NCI-H345 treated with DMSO at 0.1 percent for 48 hours (cell line): ENCODE results near the gene PCYOX1L.

Experiments used
- DNase-seq: peaks from one replicate; lab custom pipeline; 2025; ENCODE audit not compliant: unreplicated experiment; lab: John Stamatoyannopoulos, UW

The PCYOX1L gene

DNA sequence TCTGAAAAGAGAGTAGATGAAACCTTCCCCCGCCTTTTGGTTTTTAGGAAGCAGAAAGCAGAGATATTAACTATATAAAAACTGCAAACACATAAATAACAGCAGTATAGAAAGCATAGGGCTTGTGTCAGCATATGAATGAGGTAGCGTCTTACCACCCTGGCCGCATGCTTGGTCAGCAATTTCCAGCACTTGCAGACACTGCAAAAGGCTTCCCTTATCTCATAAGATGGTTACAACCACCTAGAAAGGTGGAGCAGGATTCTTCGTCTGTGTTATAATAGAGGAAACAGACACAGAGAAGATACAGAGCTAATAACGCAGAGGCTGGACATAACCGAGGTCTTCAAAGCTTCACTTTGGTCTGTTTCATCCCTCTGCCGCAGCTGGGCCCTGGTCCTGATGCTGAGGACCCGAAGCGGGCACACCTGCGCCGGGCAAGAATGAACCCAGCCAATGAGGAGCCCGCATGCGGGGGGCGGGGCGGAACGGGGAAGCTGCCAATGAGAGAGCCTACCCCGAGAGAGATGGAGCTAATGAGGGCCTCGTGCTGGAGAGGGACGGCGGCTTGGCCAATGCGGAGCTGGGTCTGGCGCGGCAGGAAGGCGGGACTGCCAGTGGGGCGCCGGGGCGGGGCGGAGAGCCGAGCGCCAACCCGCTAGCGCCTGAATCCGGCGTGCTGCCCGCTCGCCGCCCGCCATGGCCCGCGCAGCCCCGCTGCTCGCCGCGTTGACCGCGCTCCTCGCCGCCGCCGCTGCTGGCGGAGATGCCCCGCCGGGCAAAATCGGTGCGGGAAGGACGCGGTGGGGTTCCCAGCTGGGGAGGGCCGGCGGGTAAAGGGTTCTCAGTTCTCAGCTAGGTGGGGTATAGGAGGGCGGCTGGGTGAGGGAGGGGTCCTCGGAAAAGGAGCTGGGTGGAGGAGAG, at the start of gene PCYOX1L:
Gene PCYOX1L (plus strand): TSS at position 677 of the 924 bp plus-strand sequence. CDS start 23 bp downstream, at position 700.
- peak; percentile 95 for DNase-seq

DNA sequence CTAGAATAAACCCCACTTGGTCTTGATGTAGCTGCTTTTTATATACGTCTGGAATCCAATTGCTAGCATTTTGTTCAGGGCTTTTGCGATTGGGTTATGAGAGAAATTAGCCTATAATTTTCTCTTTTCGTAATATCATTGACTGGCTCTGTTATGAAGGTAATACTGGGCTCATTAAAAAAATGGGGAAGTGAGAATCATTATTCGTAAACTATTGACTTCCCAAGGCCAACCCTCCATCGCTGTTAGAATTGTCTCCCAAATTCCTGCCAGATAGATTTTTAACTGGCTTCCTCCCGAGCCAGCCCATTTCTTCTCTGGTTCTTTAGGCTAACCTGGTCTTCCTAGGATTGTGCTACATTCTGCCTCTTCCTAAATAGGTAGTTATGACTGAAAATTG, 48.5 kb upstream of the PCYOX1L start:
- DNase-seq: no peak

- no peak for DNase-seq
These were observed 47.4 kb upstream of the PCYOX1L start for GRCh38 chr5:149310488-149310887.

DNA sequence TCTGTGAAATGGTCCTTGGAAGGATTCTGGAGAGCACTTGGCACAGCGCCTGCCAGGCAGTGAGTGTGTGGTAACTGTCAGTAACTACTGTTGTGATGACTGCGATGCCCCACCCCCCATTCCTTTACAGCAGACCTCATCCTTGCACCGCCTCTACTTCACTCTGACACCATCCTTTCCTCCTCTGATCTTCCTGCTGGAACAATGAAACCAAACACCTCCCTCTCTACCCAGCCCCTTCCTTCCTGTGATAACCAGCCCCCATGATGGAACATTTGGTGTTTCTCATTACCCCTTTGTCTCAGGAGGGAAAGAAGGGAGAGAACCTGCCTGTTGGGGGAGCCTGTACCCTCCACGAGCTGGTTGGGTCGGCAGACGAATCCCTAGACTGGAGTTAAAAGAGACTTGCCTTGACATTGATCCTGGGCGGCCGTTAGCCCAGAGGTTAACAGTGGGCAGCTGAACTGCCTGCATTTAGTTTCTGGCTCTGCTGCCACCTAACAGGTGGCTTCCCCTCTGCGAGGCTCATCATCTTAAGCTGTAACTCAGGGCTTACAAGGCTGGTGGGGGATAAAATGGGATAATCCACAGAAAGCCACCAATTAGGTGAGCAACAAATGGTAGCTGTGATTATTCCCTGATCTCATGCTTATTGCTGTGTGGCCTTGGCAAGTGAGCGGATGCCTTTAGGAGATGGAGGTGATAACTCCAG, 46.7 kb upstream of the PCYOX1L start:
- DNase-seq: no peak

DNA sequence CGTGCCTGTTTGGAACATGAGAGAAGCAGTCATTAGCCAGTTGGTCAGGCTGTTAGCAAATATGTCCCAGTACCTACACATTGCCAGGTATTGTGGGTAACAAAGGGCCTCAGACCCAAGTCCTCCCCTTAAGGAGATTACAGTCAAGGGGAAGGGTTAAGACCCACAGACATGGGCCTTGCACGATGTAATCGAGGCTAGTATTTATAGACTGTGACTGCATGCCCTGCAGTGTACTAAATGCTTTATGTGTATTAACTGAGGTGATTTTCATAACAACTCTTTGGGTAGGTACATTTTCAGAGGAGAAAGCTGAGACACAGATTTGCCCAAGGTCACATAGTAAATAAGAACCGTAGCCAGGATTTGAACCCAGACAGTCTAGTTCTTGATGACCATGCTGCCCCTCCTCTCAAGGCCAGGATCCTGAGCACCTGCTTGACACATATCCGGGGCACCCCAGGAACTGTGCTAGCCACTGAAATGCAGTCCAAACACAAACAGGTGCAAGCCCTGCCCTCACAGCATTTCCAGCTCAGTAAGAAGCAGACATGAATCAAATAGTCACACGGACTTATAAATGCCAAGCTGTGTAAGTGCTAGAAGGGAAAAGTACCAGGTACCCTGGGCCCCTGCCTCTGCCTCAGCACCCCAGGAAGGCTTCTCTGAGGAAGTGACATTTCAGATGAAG, 44.5 kb upstream of the PCYOX1L start:
- no peak for DNase-seq

DNA sequence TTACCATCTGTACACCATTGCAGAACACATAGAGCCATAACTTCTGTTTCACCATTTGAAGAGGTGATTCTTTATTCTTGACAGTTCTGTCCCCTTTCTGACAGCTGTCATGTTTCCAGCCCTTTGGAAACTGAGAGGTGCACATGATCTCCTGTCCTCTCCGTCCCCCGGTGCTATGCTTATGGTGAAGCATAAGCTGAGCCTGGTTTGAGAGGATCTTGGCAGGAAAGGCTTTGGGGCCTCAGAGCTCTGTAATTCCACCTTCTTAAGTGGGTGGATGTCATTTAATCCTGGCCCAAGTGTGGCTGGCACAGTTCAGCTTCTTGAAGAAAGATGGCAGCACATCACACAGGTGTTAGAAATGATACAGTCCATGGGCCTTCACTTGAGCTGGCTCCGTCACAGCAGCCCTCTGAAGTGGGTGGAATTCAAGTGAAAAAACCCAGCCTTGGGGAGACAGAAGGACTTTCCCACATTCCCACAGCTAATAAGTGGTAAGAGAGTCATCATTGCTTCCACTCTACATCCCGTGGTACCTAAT, 43.2 kb upstream of the PCYOX1L start:
- no peak for DNase-seq

- no peak for DNase-seq
These were observed 42.1 kb upstream of the PCYOX1L start for GRCh38 chr5:149315753-149316152.

DNA sequence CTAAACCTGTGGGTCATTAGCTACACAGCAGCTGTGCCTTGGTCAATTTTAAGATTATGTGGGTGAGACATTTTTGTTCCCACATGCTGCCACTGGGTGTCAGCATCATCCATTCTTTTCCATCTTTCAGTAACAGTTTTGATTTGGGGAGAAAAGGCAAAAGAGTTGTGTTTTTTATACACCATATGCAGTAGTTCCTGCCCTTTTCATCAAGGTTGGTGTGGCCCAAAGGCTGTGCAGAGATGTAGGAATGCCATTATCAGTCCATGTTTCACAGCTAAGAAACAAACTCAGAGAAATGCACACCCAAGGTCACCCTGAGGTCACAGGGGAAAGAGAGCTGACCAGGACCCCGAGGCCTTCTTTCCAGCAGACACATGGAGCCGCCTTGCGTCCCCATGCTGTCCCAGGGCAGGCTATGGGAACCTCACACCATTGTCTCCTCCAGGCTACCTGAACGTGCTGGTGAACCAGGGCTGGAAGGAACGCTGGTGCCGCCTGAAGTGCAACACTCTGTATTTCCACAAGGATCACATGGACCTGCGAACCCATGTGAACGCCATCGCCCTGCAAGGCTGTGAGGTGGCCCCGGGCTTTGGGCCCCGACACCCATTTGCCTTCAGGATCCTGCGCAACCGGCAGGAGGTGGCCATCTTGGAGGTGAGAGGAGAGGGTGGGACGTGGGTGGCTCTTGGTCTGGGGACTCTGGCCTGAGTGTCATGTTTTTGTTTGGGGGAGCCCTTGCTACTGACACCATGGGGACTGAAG, 40.4 kb upstream of the PCYOX1L start:
- DNase-seq: no peak

GRCh38 chr5:149319174-149319573, 38.7 kb upstream of the PCYOX1L start:
- no peak for DNase-seq

- peak; percentile 9 for DNase-seq
These were observed 37.0 kb upstream of the PCYOX1L start for GRCh38 chr5:149320791-149321330.

DNA sequence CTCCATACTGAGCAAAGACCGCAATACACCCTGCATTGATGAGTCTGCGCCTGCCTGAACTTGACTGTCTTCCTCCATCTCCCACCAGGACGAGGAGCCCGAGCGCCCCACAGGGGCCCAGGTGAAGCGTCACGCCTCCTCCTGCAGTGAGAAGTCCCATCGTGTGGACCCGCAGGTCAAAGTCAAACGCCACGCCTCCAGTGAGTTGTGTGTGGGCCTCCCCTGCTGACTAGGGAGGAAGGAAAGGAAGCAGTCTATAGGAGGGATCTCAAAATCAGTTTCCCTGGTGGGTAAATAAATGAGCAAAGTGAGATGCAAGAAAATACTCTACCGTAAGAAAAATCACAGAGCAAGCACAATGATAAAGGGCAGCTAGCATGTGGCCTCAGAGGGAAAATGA, 35.3 kb upstream of the PCYOX1L start:
- DNase-seq: no peak

GRCh38 chr5:149323210-149323609, 34.6 kb upstream of the PCYOX1L start:
- DNase-seq: no peak

GRCh38 chr5:149323621-149324205, 34.1 kb upstream of the PCYOX1L start:
- no peak for DNase-seq

GRCh38 chr5:149324641-149325040, 33.2 kb upstream of the PCYOX1L start:
- no peak for DNase-seq

DNA sequence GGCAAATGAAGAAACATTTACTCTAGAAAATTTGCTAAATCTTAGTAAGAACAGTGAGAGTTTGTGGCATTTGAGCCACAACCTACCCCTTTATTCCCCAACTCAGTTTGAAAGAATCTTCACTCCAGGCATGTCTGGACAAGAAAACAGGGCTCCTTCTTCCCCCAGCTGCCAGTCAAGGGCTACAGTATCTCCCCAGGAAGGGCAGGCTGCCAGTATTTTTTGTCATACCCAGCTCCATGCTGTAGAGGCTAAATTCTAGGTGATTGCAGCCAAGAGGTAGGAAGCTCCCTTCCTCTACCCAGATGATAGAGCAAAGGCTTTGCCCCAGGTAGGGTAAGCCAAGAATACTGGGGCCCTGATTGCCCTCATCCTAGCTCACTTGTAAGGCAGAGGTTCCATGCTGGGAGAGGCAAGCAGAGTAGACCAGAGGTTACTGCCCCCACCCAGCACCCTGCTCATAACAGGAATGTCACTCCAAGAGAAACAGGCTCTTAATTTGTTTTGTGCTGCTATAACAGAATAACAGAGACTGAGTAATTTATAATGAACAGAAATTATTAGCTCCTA, 32.6 kb upstream of the PCYOX1L start:
- no peak for DNase-seq

DNA sequence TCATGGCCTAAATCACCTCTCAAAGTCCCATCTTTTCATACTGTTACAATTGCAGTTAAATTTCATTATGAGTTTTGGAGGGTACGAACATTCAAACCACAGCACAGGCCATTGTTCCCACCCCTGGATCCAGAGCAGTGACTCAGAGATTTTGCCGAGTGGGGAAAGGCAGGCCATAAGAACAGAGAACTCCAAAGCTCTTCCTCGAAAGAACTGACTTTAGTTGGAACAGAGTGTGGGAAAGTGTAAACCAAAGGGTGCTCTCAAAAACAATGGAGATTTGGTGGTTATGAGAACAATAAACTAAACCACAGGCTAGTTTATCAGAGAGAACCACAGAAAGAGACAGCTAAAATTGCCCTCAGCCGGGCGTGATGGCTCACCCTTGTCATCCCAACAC, 32.0 kb upstream of the PCYOX1L start:
- no peak for DNase-seq

GRCh38 chr5:149326611-149327010, 31.2 kb upstream of the PCYOX1L start:
- no peak for DNase-seq

- no peak for DNase-seq
These were observed 29.7 kb upstream of the PCYOX1L start for GRCh38 chr5:149328177-149328576.

DNA sequence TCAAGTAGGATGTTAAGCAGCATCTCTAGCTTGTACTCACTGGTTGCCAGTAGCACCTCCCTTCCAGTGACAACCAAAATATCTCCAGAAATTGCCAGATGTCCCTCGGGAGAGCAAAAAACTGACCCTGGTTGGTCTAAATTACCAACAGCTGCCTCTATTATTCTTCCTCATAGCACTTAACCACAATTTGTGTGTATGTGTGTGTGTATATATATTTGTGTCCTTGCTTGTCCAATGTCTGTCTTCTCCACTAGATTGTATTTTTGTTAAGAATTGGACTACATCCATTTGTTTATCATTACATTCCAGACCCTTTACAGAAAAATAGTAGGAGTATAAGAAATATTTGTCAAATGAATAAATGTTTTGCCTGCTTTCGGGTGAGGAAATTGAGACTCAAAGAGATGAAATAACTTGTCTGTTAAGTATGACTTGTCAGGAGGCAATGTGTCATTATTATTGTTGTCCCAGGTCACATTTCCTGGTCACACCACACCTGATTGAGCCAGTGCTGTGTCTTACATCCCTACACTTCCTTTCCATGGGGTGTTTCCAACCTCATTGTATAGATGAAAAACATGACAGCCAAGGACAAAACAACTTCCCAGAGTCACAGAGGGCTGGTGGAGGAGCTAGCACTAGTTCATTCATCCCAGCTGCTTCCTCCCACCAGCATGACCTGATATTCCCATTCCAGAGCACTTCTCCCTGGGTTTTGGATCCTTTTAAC, 24.0 kb upstream of the PCYOX1L start:
- no peak for DNase-seq
